GM19372 (cell line): Measurements from ENCODE around the gene TMEM161A.
"Not testable (repeated sequence)": the region's sequence is repeated elsewhere in the genome, so short reads cannot be mapped to it uniquely, and the experiment has no call there.

Source experiments
- ATAC-seq: cut with Tn5 transposase; IDR thresholded peaks from one replicate; pipeline ENCODE4 v1.9.1; 2021; ENCODE audit warnings: mild to moderate bottlenecking, low read depth, moderate library complexity; ENCODE audit not compliant: unreplicated experiment

Gene TMEM161A

DNA sequence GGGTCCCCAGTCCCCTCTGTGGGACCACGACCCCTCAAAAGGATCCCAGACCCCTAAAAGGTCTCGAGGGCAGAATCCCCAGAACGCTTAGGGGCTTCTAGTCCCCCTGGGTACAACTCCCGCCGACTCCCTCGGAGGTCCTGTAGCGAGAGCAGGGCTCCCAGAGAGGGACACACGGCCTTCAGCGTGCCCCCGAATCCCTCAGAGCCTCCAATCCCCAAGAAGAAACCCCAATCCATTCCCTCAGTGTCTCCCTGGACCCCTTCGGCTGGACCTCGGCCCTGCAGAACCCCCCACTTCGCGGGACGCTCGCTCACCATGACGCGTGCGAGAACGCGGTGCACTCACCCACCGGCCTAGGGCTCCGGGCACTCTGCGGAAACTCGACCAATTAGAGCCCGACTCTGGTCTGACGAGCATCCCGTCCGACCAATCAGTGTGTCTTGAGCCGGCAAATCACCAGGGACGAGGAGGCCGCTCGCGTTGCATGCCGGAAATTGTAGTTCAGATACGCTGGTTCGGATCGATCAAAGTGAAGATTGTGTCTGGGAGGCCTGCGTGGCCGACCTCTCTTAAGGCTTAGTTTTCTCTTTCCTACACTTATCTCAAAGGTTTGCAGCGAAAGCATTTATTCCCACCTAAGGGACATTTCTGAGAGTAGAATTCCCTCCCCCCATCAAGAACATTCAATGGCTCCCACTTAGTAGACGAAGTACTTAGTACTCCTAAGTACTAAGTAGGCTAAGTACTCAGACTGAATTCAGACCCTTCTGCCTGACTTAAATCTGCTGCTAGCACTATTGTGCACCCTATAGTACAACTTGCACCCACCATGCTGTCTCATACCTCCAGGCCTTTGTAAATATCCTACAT is at the start of gene TMEM161A:
TSS of gene TMEM161A (minus strand) at position 370 of the 873 bp plus-strand sequence. CDS start at position 320, 50 bp downstream.
- ATAC-seq = peak; percentile 99

DNA sequence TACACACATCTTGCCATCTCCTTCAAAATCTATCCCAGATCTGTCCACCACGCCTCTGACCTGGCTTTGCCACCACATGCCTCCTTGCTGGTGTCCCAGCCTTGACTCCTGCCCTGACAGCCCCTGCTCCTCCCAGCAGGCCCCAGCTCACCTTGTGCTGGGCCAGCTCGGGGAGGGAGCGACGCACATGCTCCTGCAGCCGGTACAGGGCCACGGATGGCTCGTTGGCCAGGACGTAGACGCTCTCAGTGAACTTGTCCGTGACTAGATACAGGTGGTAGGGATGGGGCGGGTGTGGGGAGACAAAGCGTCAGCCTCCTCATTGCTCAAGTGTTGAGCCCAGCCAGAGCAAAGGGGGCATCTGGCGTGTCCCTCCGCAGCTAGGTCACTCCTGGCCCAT is 48.5 kb upstream of the TMEM161A start:
- no peak for ATAC-seq

DNA sequence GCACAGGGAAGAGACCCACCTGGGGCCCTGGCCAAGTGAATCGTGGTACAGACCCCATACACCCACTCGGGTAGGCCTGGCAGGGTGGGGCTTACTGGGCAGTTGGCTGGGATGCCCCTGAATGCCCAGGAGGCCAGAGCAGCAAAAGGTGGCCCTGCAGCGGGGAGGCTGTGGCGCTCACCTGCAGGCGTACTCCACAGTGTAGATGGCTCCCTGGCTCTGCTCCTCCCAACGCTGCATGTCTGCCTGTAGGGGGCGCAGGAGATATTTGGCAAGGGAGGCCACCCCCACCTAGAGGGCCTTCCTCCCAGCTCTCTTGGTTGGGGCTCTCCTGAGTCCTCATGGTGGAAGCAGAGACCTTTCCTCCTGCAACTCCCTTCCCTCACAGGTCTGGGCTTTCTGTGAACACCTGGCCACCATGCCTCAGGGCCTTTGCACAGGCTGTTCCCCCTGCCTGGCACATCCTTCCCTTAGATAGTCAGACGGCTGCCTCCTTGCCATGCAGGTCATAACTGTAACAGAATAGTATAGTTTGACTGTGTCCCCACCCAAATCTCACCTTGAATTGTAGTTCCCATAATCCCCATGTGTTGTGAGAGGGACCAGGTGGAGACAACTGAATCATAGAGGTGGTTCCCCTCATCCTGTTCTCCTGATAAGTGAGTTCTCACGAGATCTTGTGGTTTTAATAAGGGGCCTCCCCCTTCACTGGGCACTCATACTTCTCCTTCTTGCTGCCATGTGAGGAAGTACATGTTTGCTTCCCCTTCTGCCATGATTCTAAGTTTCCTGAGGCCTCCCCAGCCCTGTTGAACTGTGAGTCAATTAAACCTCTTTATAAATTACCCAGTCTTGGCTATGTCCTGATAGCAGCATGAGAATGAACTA is 47.8 kb upstream of the TMEM161A start:
- no peak for ATAC-seq

DNA sequence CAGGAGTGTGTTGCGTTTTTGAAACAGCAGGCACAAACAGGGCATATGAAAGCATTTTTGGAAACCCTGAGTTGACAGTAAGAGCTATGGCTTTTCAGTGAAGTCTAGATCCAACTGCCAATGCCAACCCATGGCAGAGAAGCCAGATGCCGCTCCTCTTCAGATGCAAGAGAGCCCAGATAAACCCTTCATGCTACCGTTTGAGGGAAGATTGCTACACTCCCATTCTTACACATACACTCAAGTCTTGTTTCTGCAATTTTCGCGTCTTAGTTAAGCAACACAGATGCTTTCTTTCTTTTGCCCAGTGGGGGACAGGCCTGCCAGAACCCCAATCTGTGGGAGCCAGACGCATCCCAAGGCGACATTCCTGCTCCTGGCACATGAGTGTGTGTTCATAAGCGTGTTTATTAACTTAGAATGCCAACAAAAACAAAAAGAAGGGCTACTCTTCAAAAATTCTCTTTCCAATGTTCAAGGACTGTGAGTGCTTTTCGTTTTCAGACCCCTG is 43.3 kb upstream of the TMEM161A start:
- no peak for ATAC-seq

DNA sequence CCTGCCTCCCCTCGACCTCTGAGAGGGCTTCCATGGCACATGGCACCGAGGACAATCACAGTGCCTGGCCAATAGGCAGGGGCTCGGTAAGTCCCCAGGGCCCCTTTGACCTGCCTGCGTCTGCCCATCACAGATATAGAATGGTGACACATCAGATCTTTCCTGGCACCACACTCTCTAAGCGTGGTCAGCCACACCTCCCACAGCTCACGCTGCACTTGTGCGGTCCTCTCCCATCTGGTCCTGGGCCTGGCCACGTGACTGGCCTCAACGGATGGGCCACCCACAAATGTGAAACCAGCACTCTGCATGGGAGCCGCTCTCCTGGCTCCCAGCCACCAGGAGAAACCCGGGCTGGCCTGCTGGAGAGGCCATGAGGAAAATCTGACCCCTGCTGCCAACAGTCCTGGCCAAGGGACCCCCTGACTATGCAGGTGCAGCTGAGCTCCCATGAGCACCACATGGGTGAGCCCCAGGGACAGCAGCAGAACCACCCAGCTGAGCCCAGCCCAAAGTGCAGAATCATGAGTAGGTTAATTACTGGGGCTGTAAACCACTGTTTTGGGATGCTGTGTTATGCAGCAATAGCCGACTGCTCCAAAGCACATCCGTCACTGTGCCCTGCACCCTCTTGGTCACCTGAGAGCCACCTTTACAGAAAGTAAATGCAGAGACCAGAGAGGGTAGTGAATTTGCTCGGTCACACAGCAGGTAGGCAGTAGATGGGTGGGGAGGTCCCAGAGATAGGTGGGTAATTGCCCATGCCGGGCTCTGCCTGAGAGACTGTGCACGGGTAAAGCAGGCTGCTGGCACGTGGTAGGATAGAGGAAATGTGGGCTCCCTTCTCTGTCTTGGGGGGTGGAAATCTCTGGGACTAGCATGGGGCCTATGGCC is 41.5 kb upstream of the TMEM161A start:
- ATAC-seq = no peak

DNA sequence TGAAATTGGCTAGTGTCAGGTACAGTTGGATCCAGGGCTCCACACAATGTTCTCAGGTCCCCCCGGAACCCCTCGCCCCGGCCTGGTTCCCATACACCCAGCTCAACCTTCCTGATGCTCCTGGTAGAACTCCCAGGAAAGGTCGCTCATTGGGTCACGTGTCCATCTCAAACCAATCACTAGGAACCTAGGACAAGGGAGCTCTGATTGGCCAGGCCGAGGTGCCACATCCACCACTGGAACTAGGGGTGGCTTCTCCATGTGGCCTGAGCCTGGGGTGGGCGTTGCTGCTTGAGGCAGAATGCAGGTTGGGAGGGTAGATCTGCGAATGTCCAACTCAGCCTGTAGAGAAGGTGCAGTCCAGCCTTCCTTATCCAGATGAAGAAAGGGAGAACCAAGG is 38.7 kb upstream of the TMEM161A start:
- ATAC-seq = no peak

DNA sequence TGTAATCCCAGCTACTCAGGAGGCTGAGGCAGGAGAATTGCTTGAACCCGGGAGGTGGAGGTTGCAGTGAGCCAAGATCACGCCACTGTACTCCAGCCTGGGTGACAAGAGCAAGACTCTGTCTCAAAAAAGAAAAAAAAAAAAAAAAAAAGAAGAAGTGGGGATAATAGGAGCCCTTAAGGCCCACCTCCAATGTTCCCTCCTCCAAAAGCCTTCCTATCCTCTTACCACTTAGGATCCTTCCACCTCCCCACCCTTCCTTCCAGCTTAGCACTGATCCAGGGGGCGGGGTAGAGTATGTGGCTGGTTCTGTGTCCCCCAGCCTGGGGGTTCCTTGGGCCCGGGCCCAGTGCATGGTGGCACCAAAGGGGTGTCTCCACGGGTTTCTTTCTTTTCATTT is 35.0 kb upstream of the TMEM161A start:
- not testable (repeated sequence) for ATAC-seq

DNA sequence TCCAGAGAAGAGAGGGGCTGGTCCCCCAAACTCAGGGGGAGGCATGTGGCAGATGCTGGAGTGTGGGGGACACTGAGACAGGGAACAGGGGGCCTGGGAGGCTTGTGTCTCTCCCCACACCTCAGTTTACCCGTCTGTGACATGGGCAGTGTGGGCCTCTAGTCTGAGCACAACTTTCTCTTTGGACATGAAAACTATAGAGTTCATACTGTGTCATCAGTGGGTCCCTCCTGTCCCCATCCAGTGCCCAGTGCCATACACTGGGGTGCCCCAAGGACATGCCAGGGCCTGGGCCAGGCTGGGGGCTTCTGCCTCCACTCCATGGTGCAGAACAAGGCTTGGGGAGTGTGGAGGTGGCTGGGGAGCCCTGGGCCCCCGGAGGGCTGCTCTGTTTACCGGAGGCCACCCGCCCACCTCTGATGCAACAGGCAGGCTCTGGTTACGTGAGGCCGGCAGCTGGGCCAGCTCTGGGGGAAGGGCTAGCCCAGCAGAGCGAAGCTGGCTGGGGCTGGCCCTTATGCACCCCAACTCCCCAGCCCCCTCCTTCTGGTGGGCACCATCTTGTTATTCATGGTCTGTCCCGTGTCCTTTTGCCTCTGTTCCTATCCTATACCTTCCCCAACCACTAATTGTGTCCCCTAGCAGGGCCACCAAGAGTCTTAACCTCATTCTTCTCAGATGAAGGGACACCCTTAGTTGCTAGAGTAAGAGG is 33.7 kb upstream of the TMEM161A start:
- ATAC-seq = no peak

DNA sequence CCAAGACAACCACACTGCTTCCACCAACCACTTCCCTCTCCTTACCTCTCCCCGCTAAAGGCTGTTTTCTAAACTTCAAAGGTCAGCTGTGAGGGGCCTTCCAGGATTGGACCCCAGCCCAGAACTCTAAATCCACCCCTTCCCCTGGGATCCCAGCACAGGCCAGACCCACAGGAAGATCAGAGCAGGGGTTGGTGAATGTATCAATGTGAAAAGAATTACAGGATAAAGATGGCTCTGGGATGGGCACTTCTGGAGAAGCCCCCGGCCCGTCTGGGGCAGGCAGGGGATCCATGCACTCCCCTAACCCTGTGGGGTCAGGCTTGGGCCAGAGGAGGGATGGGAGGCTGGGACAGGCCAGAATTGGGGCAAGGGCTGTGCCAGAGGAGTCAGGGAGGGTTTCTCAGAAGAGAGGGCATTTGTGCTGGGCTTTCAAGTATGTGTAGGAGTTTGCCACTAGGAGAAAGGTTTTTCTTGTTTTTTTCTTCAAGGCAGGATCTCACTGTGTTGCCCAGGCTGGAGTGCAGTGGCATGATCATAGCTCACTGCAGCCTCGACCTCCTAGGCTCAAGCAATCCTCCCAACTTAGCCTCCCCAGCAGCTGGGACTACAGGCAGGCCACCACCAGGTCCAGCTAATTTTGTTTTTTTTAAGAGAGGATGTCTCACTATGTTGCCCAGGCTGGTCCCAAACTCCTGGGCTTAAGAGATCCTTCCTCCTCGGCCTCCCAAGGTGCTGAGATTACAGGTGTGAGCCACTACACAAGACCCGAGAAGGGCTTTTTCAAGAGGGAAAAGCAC is 32.8 kb upstream of the TMEM161A start:
- ATAC-seq = no peak

DNA sequence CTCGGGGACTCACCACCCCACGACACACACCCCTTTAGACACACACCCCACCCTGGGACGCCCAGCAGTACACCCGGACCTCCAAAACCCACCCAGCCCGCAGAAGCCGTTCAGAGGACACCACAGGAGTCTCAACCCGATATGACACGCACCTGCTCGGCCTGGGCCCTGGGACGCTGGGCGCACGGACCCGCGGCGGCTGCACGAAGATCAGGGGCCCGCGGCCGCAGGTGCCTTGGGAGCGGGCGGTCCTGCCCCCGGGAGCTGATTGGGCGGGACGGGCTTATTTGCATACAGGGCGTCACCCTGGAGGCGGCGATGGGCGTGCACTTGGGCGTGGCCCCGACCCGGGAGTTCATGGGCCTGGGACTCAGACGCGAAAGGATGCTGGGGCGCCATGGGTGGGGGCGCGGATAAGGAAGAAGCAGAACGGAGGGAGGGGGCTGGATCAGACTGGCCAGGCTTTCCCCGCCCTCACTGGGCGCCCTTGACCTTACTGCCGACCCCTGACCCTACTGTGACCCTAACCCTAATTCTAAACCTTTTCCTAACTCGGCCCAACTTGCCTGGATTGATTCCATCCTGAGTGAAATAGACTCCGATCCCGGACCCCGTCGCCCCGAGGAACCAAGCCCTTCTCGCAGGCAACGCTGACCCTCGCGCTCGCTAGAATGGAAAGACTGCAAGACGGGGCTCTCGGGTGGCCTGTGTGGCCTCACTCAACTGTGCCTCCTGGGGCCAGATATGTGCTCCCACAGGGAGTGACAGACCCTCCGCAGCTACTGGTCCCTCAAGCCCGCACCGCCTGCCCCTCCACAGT is 32.0 kb upstream of the TMEM161A start, which contains the start of gene MEF2B:
TSS of gene MEF2B (minus strand) at position 211 of the 820 bp plus-strand sequence. CDS start 19,528 bp downstream, outside the sequence.
- peak; percentile 77 for ATAC-seq

DNA sequence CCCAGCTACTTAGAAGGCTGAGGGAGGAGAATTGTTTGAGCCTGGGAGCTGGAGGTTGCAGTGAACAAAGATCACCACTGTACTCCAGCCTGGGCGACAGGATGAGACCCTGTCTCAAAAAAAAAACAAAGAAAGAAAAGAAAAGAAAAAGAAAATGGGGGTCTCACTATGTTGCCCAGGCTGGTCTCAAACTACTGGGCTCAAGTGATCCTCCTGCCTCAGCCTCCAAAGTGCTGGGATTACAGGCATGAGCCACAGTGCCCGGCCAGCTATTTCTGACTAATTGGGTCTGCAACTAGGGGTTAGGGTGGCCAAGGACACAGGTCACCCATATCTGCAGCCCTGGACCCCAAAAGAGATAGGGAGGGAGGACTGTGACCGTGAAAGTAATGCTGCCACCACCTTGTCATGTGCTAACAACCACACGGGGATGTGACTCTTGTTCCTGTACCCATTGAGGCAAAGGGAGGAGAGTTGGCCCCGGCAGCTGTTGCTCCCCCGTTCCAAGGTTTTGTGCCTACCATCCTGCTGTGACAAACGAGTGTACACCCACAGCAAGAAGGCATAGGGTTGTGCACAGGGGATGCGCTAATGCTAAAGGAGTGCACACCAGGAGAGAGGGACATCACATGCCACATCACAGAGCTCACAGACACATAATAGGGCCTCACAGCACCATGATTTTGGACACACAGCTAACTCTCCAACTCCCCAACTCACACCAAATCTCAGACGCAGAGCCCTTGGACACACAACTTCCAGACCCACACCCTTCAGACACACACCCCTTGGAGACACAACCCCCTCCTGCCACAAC is 31.2 kb upstream of the TMEM161A start:
- no peak for ATAC-seq

DNA sequence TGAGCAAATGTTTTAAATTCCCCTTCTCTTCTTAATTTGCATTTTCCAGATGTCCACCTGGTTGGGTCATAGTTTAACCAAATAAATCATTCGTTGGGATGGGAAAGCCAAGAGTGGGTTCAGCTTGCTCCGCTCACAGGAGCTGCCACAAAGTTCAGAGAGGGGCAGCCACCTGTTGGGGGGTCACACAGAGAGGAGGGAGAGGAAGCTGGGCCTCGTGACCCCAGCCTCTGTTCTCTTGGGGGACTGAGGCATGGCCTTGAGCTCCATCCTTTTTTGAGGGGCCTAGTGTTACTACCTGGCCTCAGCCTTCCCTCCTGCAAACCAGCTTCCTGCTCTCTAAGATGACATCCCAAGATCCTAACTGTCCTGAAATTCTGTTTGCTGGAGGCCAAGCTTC is 29.3 kb upstream of the TMEM161A start:
- ATAC-seq = no peak

DNA sequence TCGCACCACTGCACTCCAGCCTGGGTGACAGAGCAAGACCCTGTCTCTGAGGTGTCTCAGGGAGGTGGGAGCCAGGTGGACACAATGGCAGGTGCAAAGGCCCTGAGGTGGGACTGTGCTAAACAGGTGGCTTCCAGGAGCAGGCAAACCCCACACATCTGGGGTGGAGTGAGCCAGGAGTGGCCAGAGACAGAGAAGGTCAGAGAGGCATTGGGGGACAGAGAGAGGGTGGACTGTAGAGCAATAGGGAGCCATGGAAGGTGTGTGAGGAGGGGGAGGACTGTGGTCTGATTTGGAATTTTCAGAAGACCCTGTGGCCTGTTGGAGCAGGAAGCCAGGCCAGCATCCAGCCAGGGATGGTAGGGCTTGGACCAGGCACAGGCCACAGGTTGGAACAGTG is 27.1 kb upstream of the TMEM161A start:
- ATAC-seq = no peak

DNA sequence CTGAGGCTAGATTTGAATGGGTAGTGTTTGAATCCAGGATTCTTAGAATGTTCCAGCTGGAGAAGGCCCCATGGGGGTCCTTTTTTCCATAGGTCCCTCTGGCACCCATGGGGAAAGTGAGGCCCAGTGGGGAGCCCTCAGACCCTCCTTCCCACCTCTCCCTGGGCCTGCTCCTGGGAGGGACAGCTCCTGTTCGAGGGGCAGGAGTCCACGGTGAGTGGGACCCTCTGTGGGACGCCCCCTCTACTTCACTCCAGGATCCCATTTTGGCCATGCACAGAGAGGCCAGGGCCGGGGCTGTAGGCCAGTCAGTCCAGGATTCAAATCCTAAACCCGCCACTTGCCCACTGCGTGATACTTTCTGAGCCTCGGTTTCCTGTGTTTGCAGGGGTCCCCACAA is 24.2 kb upstream of the TMEM161A start:
- no peak for ATAC-seq

DNA sequence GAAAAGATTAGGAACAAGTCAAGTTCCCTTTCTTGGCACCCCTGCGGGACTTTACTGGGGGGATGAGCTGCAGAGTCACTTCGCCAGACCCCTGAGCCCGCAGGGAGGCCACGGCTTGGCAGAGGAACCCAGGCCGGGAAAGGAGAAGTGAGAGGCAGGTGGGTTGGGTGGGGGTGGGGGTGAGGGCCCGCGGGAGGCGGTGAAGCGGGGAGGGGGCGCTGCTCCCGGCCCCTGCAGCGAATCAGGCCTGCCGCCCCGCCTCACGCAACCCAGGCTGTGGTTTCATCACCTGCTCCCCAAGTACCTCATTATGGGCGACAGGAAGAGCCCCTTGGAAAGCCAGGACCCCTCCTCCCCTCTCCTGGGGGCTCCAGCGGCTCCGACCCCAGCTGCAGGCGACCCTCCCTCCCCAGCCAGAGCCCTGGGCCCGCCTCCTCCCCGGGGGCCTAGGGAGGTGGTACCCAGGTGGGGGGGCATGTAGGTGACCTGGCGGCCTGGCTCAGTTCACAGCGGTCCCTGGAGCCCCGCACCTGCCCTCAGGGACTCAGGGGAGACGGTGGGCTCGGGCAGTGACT is 22.3 kb upstream of the TMEM161A start:
- no peak for ATAC-seq

DNA sequence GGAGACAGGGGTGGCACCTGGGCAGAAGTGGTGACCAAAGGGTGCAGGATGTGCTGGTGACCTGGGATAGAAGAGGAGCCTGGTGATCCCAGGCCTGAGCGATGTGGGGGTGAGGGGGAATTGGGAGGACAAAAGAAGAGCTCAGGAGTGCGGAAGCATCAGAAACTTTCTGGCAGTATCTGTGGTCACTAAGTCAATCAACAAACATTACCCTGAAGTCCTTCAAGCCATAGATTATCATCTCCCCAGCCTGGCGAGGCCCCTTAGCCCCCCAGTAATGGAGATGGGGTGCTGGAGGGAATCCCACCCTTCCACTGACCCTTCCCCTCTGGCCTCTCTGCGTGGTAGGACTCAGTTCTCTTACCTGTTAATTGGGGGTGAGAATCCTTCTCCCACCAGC is 21.3 kb upstream of the TMEM161A start:
- ATAC-seq = no peak

DNA sequence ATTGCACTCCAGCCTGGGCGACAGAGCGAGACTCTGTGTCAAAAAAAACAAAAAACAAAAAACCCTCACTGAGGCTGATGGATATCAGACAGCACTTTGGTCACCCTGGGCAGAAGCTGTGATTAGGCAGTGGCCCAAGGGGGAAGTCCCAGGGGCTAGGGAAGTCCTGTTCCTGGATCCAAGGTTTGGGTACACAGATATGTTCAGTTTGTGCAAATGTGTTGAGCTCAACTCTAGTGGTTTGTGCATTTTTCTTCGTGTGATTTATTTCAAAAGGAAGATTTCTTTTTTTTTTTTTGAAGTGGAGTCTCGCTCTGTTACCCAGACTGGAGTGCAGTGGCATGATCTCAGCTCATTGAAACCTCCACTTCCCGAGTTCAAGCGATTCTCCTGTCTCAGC is 19.5 kb upstream of the TMEM161A start:
- no peak for ATAC-seq
